HG02938 (cell line): ENCODE results near the gene ZNF554.
"Not testable (repeated sequence)": the region's sequence is repeated elsewhere in the genome, so short reads cannot be mapped to it uniquely, and the experiment has no call there.

ENCODE experiments used
- ATAC-seq: cut with Tn5 transposase; IDR thresholded peaks from one replicate; pipeline ENCODE4 v1.9.1; 2021; ENCODE audit warnings: mild to moderate bottlenecking, moderate library complexity; ENCODE audit not compliant: unreplicated experiment

Gene ZNF554

GRCh38 chr19:2790557-2791271 is 29.0 kb upstream of the ZNF554 start:
- ATAC-seq: no peak

GRCh38 chr19:2791440-2791839 is 28.2 kb upstream of the ZNF554 start:
- no peak for ATAC-seq

GRCh38 chr19:2791876-2792275 is 27.8 kb upstream of the ZNF554 start:
- ATAC-seq: no peak

GRCh38 chr19:2792666-2793065 is 27.0 kb upstream of the ZNF554 start:
- not testable (repeated sequence) for ATAC-seq

GRCh38 chr19:2793126-2793525 is 26.5 kb upstream of the ZNF554 start:
- no peak for ATAC-seq

GRCh38 chr19:2793577-2793976 is 26.1 kb upstream of the ZNF554 start:
- ATAC-seq: no peak

GRCh38 chr19:2795827-2796658 is 23.6 kb upstream of the ZNF554 start:
- ATAC-seq: no peak

- no peak for ATAC-seq
Observed at GRCh38 chr19:2796659-2797266, 22.9 kb upstream of the ZNF554 start.

- ATAC-seq: no peak
Observed at GRCh38 chr19:2797280-2797679, 22.4 kb upstream of the ZNF554 start.

GRCh38 chr19:2798158-2798685 is 21.4 kb upstream of the ZNF554 start:
- ATAC-seq: no peak

- ATAC-seq: no peak
Observed at GRCh38 chr19:2798733-2799132, 20.9 kb upstream of the ZNF554 start.

GRCh38 chr19:2799273-2800020 is 20.2 kb upstream of the ZNF554 start:
- no peak for ATAC-seq

- no peak for ATAC-seq
Observed at GRCh38 chr19:2800506-2800905, 19.2 kb upstream of the ZNF554 start.

GRCh38 chr19:2802826-2803225 is 16.8 kb upstream of the ZNF554 start:
- ATAC-seq: no peak

GRCh38 chr19:2803486-2804155 is 16.0 kb upstream of the ZNF554 start:
- no peak for ATAC-seq

GRCh38 chr19:2804156-2805004 is 15.3 kb upstream of the ZNF554 start:
- no peak for ATAC-seq

- no peak for ATAC-seq
Observed at GRCh38 chr19:2805261-2805900, 14.3 kb upstream of the ZNF554 start.

- ATAC-seq: no peak
Observed at GRCh38 chr19:2805991-2806649, 13.5 kb upstream of the ZNF554 start.
